Ectodermal cell (in vitro differentiated cells): ENCODE measurements around the gene SRL.
A peak's percentile ranks its signal among the peaks of the same experiment; 100 is the strongest.
"Not testable (repeated sequence)": the region's sequence is repeated elsewhere in the genome, so short reads cannot be mapped to it uniquely, and the experiment has no call there.

Experiments used
- H3K27ac ChIP-seq: 2 replicates; pipeline ENCODE4 v1.7.0; 2013; ENCODE audit warnings: mild to moderate bottlenecking, low read depth, low read length; ENCODE audit not compliant: insufficient read depth, poor library complexity, severe bottlenecking
- H3K27me3 ChIP-seq: 2 replicates; pipeline ENCODE4 v1.7.0; 2013; ENCODE audit warnings: mild to moderate bottlenecking, low read length; ENCODE audit not compliant: insufficient read depth, control insufficient read depth, poor library complexity, severe bottlenecking
- H3K36me3 ChIP-seq: one replicate; pipeline ENCODE4 v1.7.0; 2013; ENCODE audit warnings: low read length; ENCODE audit not compliant: control insufficient read depth, insufficient read depth
- H3K4me1 ChIP-seq: one replicate; pipeline ENCODE4 v1.7.0; 2013; ENCODE audit warnings: low read length; ENCODE audit not compliant: control insufficient read depth, insufficient read depth
- H3K4me3 ChIP-seq: 2 replicates; pipeline ENCODE4 v1.7.0; 2013; ENCODE audit warnings: low read depth, low read length, control low read depth; ENCODE audit not compliant: insufficient read depth
- H3K9me3 ChIP-seq: 2 replicates; pipeline ENCODE4 v1.7.0; 2013; ENCODE audit warnings: mild to moderate bottlenecking, low read length, moderate library complexity; ENCODE audit not compliant: control insufficient read depth
- WGBS, 2 experiments: methylation state at CpG; one replicate each; pipeline ENCODE4 v1.1.7; 2013; ENCODE audit warnings: missing lambda C conversion rate in 2 of 2; 5-methylcytosine and 5-hydroxymethylcytosine counted together

SRL gene

GRCh38 chr16:4261557-4262172, 19.8 kb upstream of the SRL start:
- H3K36me3 ChIP-seq = peaks cover 25% of the 10 kb centered on the region
- no peaks in the 10 kb centered on the region for H3K9me3 ChIP-seq
- H3K27ac ChIP-seq = no peak overlapping the region
- 64 to 65% methylated on average over 35 of the region's 35 CpGs for WGBS, 2 experiments
- no peak overlapping the region for H3K4me3 ChIP-seq
- H3K4me1 ChIP-seq = no peaks in the 10 kb centered on the region
- H3K27me3 ChIP-seq = no peaks in the 10 kb centered on the region

- no peaks in the 10 kb centered on the region for H3K9me3 ChIP-seq
- H3K4me1 ChIP-seq = no peaks in the 10 kb centered on the region
- H3K4me3 ChIP-seq = no peak overlapping the region
- WGBS, 2 experiments = 96 to 97% methylated on average over 14 of the region's 14 CpGs
- H3K27me3 ChIP-seq = no peaks in the 10 kb centered on the region
- no peak overlapping the region for H3K27ac ChIP-seq
- peaks cover 25% of the 10 kb centered on the region for H3K36me3 ChIP-seq
Observed at GRCh38 chr16:4260360-4260759, 18.5 kb upstream of the SRL start.

GRCh38 chr16:4257646-4258556, 16.0 kb upstream of the SRL start:
- H3K36me3 ChIP-seq = peaks cover 25% of the 10 kb centered on the region
- WGBS, 2 experiments = 92% methylated on average over 34 of the region's 34 CpGs
- no peaks in the 10 kb centered on the region for H3K27me3 ChIP-seq
- no peak overlapping the region for H3K4me3 ChIP-seq
- H3K4me1 ChIP-seq = no peaks in the 10 kb centered on the region
- no peaks in the 10 kb centered on the region for H3K9me3 ChIP-seq
- H3K27ac ChIP-seq = no peak overlapping the region

- no peaks in the 10 kb centered on the region for H3K9me3 ChIP-seq
- H3K36me3 ChIP-seq = peaks cover 4% of the 10 kb centered on the region
- no peaks in the 10 kb centered on the region for H3K4me1 ChIP-seq
- H3K27me3 ChIP-seq = no peaks in the 10 kb centered on the region
- WGBS, 2 experiments = 1% methylated on average over 80 of the region's 80 CpGs
- H3K4me3 ChIP-seq = peak overlapping the region; percentile 74
- peak overlapping the region; percentile 97 for H3K27ac ChIP-seq
Observed at GRCh38 chr16:4253394-4254150, 11.7 kb upstream of the SRL start.

DNA sequence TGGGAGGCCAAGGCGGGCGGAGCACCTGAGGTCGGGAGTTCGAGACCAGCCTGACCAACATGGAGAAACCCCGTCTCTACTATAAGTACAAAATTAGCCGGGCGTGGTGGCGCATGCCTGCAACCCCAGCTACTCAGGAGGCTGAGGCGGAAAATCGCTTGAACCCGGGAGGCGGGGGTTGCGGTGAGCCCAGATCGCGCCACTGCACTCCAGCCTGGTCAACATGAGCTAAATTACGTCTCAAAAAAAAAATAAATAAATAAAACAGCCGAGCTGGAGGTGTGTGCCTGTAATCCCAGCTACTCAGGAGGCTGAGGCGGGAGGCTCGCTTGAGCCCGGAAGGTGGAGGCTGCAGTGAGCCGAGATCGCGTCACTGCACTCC, 11.1 kb upstream of the SRL start:
- peak overlapping the region; percentile 97 for H3K27ac ChIP-seq
- not testable (repeated sequence) for H3K27me3 ChIP-seq

GRCh38 chr16:4249530-4250308, 7.8 kb upstream of the SRL start:
- 88 to 91% methylated on average over 12 of the region's 12 CpGs for WGBS, 2 experiments
- H3K4me3 ChIP-seq = no peak overlapping the region
- H3K27me3 ChIP-seq = no peaks in the 10 kb centered on the region
- no peaks in the 10 kb centered on the region for H3K4me1 ChIP-seq
- no peak overlapping the region for H3K27ac ChIP-seq
- H3K9me3 ChIP-seq = no peaks in the 10 kb centered on the region
- H3K36me3 ChIP-seq = no peaks in the 10 kb centered on the region

More for the DNA sequence above, 11.1 kb upstream of the SRL start:
- WGBS, 2 experiments = 70 to 72% methylated on average over 23 of the region's 23 CpGs
- not testable (repeated sequence) for H3K36me3 ChIP-seq, H3K4me1 ChIP-seq, H3K9me3 ChIP-seq
- peak overlapping the region; percentile 74 for H3K4me3 ChIP-seq

DNA sequence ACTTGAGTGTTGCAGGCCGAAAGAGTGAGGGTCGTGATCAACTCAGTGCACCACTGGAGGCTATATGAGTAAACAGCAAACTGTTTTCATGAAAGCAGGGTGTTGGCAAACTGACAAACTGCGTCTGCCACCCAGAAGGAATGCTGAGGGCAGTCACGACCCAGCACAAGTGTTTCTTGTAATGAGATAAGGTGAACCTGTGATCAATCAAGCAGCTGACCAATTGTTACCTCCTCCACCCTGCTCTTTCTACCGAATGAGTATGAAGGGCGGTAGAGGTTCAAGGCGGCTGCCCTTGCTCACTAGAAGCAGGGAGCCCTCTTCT, 5.5 kb upstream of the SRL start:
- Histone ChIP-seq H3K9me3 (no peaks in the 10 kb centered on the region), H3K36me3 (no peaks in the 10 kb centered on the region), H3K27me3 (no peaks in the 10 kb centered on the region), H3K27ac (no peak overlapping the region), H3K4me3 (no peak overlapping the region), H3K4me1 (no peaks in the 10 kb centered on the region)
- WGBS, 2 experiments = 92 to 94% methylated on average over 7 of the region's 7 CpGs

GRCh38 chr16:4246777-4247459, 5.0 kb upstream of the SRL start:
- Histone ChIP-seq H3K4me3 (no peak overlapping the region), H3K4me1 (no peaks in the 10 kb centered on the region), H3K27ac (no peak overlapping the region), H3K27me3 (no peaks in the 10 kb centered on the region), H3K9me3 (no peaks in the 10 kb centered on the region), H3K36me3 (no peaks in the 10 kb centered on the region)
- 91 to 94% methylated on average over 14 of the region's 14 CpGs for WGBS, 2 experiments

DNA sequence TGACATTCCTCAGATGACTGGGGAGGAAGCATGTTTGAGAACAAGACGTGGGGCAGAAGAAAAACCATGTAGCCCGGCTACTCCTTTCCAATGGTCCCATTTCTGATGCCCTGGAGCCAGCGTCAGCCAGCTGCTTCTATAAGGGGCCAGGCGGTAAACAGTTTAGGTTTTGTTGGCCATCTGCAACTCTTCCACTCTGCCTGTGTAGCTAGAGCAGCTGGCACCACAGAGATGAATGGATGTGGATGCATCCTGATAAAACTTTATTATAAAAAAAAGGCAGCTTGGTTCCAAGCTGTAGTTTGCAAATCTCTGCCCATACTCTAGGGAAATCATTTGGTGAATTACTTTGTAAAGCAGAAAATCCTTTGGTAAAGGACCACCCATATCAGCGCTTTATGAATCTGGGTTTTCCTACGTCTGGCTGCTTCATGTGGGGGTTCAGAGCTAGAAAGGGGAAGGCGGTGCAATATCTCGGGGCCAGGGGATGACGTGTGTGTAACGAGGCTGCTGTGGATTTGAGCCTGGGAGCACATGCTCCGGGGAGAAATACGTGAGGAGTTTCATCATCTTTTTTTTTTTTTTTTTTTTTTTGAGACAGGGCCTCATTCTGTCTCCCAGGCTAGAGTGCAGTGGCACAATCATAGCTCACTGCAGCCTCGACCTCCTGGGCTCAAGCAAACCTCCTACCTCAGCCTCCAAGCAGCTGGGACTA, 3.4 kb upstream of the SRL start:
- Histone ChIP-seq H3K27me3 (no peaks in the 10 kb centered on the region), H3K4me1 (peaks cover 8% of the 10 kb centered on the region), H3K27ac (no peak overlapping the region), H3K4me3 (no peak overlapping the region), H3K36me3 (no peaks in the 10 kb centered on the region), H3K9me3 (no peaks in the 10 kb centered on the region)
- 90 to 92% methylated on average over 13 of the region's 13 CpGs for WGBS, 2 experiments
